ENCODE measurements around the gene QRICH2. TPM values are rescaled to one million over a fixed set of nuclear protein-coding genes. Genes with fewer than 3 reads are reported as not detected.
A peak's percentile ranks its signal among the peaks of the same experiment; 100 is the strongest.

Gene QRICH2
- total and polyA plus RNA-seq, 2 of the 4 experiments (the other 2 are of a cell fraction) = 4.3 to 4.8 TPM

DNA sequence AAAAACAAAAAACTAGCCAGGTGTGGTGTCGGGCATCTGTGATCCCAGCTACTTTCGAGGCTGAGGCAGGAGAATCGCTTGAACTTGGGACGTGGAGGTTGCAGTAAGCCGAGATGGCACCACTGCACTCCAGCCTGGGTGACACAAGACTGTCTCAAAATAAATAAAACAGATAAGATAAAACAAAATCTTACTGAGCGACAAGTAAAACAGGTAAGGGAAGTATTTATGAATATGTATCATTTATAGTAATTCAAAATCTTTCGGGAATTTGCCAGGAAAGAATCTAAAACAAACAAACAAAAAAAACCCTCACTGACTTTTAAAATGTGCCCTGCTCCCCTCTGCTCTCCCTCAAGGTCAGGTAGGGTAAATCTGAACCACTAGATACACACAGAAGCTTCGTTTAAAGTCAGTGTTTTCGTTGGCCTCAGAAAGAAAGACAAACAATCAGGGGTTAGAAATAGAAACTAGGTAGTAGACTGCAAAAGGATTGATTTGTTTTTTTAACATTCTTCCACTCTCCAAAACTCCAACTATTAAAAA is 43.5 kb upstream of the QRICH2 start:
- Histone ChIP-seq H3K27ac (ENCODE audit: insufficient read depth, low read length) (no peak overlapping the region), H3K36me3 (ENCODE audit: control insufficient read depth, insufficient read depth, low read length) (peaks cover 9% of the 10 kb centered on the region), H4K20me1 (ENCODE audit: insufficient read depth, low read length) (peaks cover 4% of the 10 kb centered on the region; the same call in 1 of the 2 replicates), H3K56ac (ENCODE audit: extremely low read depth, insufficient read depth, low read length) (no peak overlapping the region), H4K8ac (ENCODE audit: low read depth in 2 of 2, low read length in 2 of 2) (no peak overlapping the region), H3K4me3 (ENCODE audit: insufficient read depth, low read depth, low read length) (peak overlapping the region; percentile 7; the same call in 1 of the 2 replicates), H2BK120ac (ENCODE audit: low read depth, low read length) (no peak overlapping the region), H3K79me1 (ENCODE audit: low read depth in 1 of 2, low read length in 2 of 2) (peaks cover 6 to 42% of the 10 kb centered on the region in 2 experiments), H4K5ac (ENCODE audit: low read depth, low read length) (no peak overlapping the region), H2BK20ac (ENCODE audit: low read depth, low read length) (no peak overlapping the region), H3K9me1 (ENCODE audit: insufficient read depth, low read length) (no peaks in the 10 kb centered on the region), H3K4me2 (ENCODE audit: low read depth, low read length) (peak overlapping the region; percentile 39; the same call in 1 of the 2 replicates), H2AK9ac (replicated peaks; ENCODE audit: low read depth, low read length, poor library complexity) (no peak overlapping the region), H3K27me3 (ENCODE audit: control insufficient read depth, insufficient read depth, low read length) (no peaks in the 10 kb centered on the region), H2BK15ac (ENCODE audit: low read depth, low read length) (no peak overlapping the region), H2AFZ (replicated peaks; ENCODE audit: low read length, poor library complexity) (no peak overlapping the region), H3K4me1 (ENCODE audit: control insufficient read depth, insufficient read depth, low read length) (peaks cover 4% of the 10 kb centered on the region; the same call in 1 of the 2 replicates), H4K91ac (ENCODE audit: insufficient read depth, low read depth, low read length) (no peak overlapping the region), H3K18ac (ENCODE audit: low read depth, low read length) (no peak overlapping the region), H3K9me3 (ENCODE audit: control insufficient read depth, insufficient read depth, low read length) (no peaks in the 10 kb centered on the region), H3K9ac (ENCODE audit: low read depth, low read length) (no peak overlapping the region), H3K14ac (replicated peaks; ENCODE audit: low read depth, low read length) (no peak overlapping the region), H2AK5ac (ENCODE audit: low read depth, low read length) (no peak overlapping the region), H3K4ac (ENCODE audit: low read depth, low read length) (no peak overlapping the region), H3K23ac (ENCODE audit: low read depth, low read length) (no peak overlapping the region), H2BK5ac (ENCODE audit: low read depth, low read length, poor library complexity, severe bottlenecking) (no peak overlapping the region)
- ChIA-PET CTCF (interaction anchor here (0.9 kb wide), 1 partner anchor 16 kb away, joined by 3 read pairs; no protein-coding TSS in a partner anchor), POLR2A (ENCODE audit: unreplicated experiment) (interaction anchor here (0.7 kb wide), 1 partner anchor 18 kb away, joined by 9 read pairs; no protein-coding TSS in a partner anchor)
- DNase-seq = no peak
- ATAC-seq (ENCODE audit: low read depth) = no peak
- TF ChIP-seq FOS (IDR thresholded peaks at IDR 0.05; ENCODE audit: low read depth, low read length) = no peak
- no peak for TF ChIP-seq RFX5 (IDR thresholded peaks at IDR 0.05; ENCODE audit: low read depth, low read length)
- no peak for TF ChIP-seq MAFK (IDR thresholded peaks at IDR 0.05; ENCODE audit: low read depth, low read length)
- TF ChIP-seq RAD21 (IDR thresholded peaks at IDR 0.05; ENCODE audit: low read length) = no peak
- no peak for TF ChIP-seq CHD1 (IDR thresholded peaks at IDR 0.05; ENCODE audit: low read depth, low read length)
- no peak for TF ChIP-seq SMC3 (IDR thresholded peaks at IDR 0.05; ENCODE audit: low read depth, low read length)
- TF ChIP-seq, protein P1, sequence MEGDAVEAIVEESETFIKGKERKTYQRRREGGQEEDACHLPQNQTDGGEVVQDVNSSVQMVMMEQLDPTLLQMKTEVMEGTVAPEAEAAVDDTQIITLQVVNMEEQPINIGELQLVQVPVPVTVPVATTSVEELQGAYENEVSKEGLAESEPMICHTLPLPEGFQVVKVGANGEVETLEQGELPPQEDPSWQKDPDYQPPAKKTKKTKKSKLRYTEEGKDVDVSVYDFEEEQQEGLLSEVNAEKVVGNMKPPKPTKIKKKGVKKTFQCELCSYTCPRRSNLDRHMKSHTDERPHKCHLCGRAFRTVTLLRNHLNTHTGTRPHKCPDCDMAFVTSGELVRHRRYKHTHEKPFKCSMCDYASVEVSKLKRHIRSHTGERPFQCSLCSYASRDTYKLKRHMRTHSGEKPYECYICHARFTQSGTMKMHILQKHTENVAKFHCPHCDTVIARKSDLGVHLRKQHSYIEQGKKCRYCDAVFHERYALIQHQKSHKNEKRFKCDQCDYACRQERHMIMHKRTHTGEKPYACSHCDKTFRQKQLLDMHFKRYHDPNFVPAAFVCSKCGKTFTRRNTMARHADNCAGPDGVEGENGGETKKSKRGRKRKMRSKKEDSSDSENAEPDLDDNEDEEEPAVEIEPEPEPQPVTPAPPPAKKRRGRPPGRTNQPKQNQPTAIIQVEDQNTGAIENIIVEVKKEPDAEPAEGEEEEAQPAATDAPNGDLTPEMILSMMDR (conservative IDR thresholded peaks at IDR 0.05; ENCODE audit: low read depth, low read length) = no peak
- no TSS peak for BruUV-seq (replicated peaks)
- no CpG with 5 or more reads among the region's 9 CpGs for WGBS, 2 experiments (ENCODE audit: extremely low coverage in 2 of 2, insufficient read length in 1 of 2)
- intact Hi-C loops (cut with micrococcal nuclease) = no loop called here
- dilution Hi-C loops (cut with HindIII; ENCODE audit: low sequenced_read_pairs, unreplicated experiment) = no loop called here
- in situ Hi-C loops (cut with MboI; ENCODE audit: low sequenced_read_pairs) = no loop called here
